ENCODE data around the gene FAM98C. TPM values are rescaled to one million over a fixed set of nuclear protein-coding genes. Genes with fewer than 3 reads are reported as not detected.
"Not testable (repeated sequence)": the region's sequence is repeated elsewhere in the genome, so short reads cannot be mapped to it uniquely, and the experiment has no call there.

Gene FAM98C
- total RNA-seq, 1 experiment from 2014 or later: 18.8 TPM

GRCh38 chr19:38361633-38362075 is 41.2 kb upstream of the FAM98C start:
- POLR2A ChIA-PET: interaction anchor here (1.0 to 1.4 kb wide), 5 partner anchors 13 to 97 kb away, joined by 3 to 13 read pairs (median 5); partner anchors contain the start of genes C19orf33, CATSPERG and PSMD8
- Mint-ChIP-seq H3K27me3 (ENCODE audit: insufficient read depth, unreplicated experiment) (peaks cover 29% of the 10 kb centered on the region), H3K36me3 (ENCODE audit: insufficient read depth, unreplicated experiment) (no peaks in the 10 kb centered on the region), H3K27ac (ENCODE audit: low read depth, unreplicated experiment) (no peak overlapping the region), H3K4me3 (ENCODE audit: unreplicated experiment) (peak overlapping the region; percentile 80), H3K9me3 (ENCODE audit: unreplicated experiment) (no peaks in the 10 kb centered on the region), H3K4me1 (ENCODE audit: insufficient read depth, unreplicated experiment) (no peaks in the 10 kb centered on the region)
- DNase-seq (ENCODE audit: unreplicated experiment): peak; percentile 80
- CTCF ChIA-PET: interaction anchor here (0.7 to 1.0 kb wide), 2 partner anchors 10 to 24 kb away, joined by 3 to 6 read pairs; no protein-coding TSS in a partner anchor
- no peak for TF ChIP-seq CTCF (IDR thresholded peaks at IDR 0.05; ENCODE audit: unreplicated experiment)
- intact Hi-C loops (cut with micrococcal nuclease): loop anchor here (1.0 kb wide), 1 partner anchor 9 kb away; no protein-coding TSS in a partner anchor
- BruUV-seq (replicated peaks): no TSS peak

- no peaks in the 10 kb centered on the region for H3K4me1 Mint-ChIP-seq (ENCODE audit: insufficient read depth, unreplicated experiment)
- no peaks in the 10 kb centered on the region for H3K9me3 Mint-ChIP-seq (ENCODE audit: unreplicated experiment)
- BruUV-seq (replicated peaks): no TSS peak
- POLR2A ChIA-PET: interaction anchor here (1.0 to 1.4 kb wide), 6 partner anchors 13 to 97 kb away, joined by 3 to 13 read pairs (median 5); partner anchors contain the start of genes C19orf33, CATSPERG and PSMD8
- peak; percentile 70 for DNase-seq (ENCODE audit: unreplicated experiment)
- intact Hi-C loops (cut with micrococcal nuclease): no loop called here
- peaks cover 24% of the 10 kb centered on the region for H3K27me3 Mint-ChIP-seq (ENCODE audit: insufficient read depth, unreplicated experiment)
- CTCF ChIA-PET: interaction anchor here (0.7 kb wide), 1 partner anchor 25 kb away, joined by 3 read pairs; no protein-coding TSS in a partner anchor
- H3K4me3 Mint-ChIP-seq (ENCODE audit: unreplicated experiment): peak overlapping the region; percentile 80
- no peak overlapping the region for H3K27ac Mint-ChIP-seq (ENCODE audit: low read depth, unreplicated experiment)
- no peaks in the 10 kb centered on the region for H3K36me3 Mint-ChIP-seq (ENCODE audit: insufficient read depth, unreplicated experiment)
- no peak for TF ChIP-seq CTCF (IDR thresholded peaks at IDR 0.05; ENCODE audit: unreplicated experiment)
These were observed 40.6 kb upstream of the FAM98C start for GRCh38 chr19:38362076-38362945.

- H3K9me3 Mint-ChIP-seq (ENCODE audit: unreplicated experiment); H3K36me3 Mint-ChIP-seq (ENCODE audit: insufficient read depth, unreplicated experiment); H3K4me1 Mint-ChIP-seq (ENCODE audit: insufficient read depth, unreplicated experiment); DNase-seq (ENCODE audit: unreplicated experiment); CTCF ChIA-PET; H3K27ac Mint-ChIP-seq (ENCODE audit: low read depth, unreplicated experiment); intact Hi-C loops (cut with micrococcal nuclease); BruUV-seq (replicated peaks): not testable (repeated sequence)
- POLR2A ChIA-PET: interaction anchor here (1.0 to 1.4 kb wide), 3 partner anchors 12 to 24 kb away, joined by 3 to 13 read pairs (median 5); partner anchors contain the start of gene PSMD8
- H3K27me3 Mint-ChIP-seq (ENCODE audit: insufficient read depth, unreplicated experiment): peaks cover 24% of the 10 kb centered on the region
- H3K4me3 Mint-ChIP-seq (ENCODE audit: unreplicated experiment): peak overlapping the region; percentile 80
These were observed 39.8 kb upstream of the FAM98C start for GRCh38 chr19:38362946-38363688.

- H3K27me3 Mint-ChIP-seq (ENCODE audit: insufficient read depth, unreplicated experiment): no peaks in the 10 kb centered on the region
- POLR2A ChIA-PET: interaction anchor here (0.9 kb wide), 1 partner anchor 62 kb away, joined by 3 read pairs; the partner anchor contains the start of gene C19orf33
These were observed 35.9 kb upstream of the FAM98C start for GRCh38 chr19:38367041-38367440.

More at GRCh38 chr19:38367041-38367440, 35.9 kb upstream of the FAM98C start:
- H3K27ac Mint-ChIP-seq (ENCODE audit: low read depth, unreplicated experiment): no peak overlapping the region
- intact Hi-C loops (cut with micrococcal nuclease): no loop called here
- H3K4me1 Mint-ChIP-seq (ENCODE audit: insufficient read depth, unreplicated experiment): no peaks in the 10 kb centered on the region
- H3K36me3 Mint-ChIP-seq (ENCODE audit: insufficient read depth, unreplicated experiment): no peaks in the 10 kb centered on the region
- no peak for DNase-seq (ENCODE audit: unreplicated experiment)
- no TSS peak for BruUV-seq (replicated peaks)
- H3K4me3 Mint-ChIP-seq (ENCODE audit: unreplicated experiment): no peak overlapping the region
- H3K9me3 Mint-ChIP-seq (ENCODE audit: unreplicated experiment): no peaks in the 10 kb centered on the region
- no peak for TF ChIP-seq CTCF (IDR thresholded peaks at IDR 0.05; ENCODE audit: unreplicated experiment)
- CTCF ChIA-PET: interaction anchor here (0.5 to 1.3 kb wide), 4 partner anchors 25 to 132 kb away, joined by 3 to 4 read pairs (median 3); partner anchors contain the start of gene CATSPERG

All from MCF 10A (cell line).